Measurements from ENCODE around the gene GDPD5.

Gene GDPD5

DNA sequence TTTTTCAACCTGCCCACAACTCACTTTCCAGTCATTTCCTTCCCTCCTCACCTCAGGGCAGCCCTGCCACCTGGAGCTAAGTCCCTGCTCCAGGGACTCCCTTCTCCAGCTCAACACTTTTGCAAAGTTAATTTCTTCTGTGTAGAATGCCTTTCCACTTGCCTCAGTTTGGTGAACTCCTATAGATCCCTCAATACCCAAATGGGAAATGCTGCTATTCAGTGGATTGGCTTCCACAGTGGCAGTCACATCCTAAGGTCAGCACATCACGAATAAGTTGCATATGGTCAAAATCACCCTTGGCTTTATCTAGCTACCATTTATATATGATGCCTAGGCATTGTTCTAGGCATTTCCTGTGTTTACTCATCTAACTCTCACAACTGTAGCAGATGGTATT, 23.6 kb downstream of the GDPD5 start:
- H3K4me3 ChIP-seq (ENCODE audit: insufficient read length, low read depth), result no peak overlapping the region
- H3K36me3 ChIP-seq (ENCODE audit: insufficient read depth, insufficient read length, low read length), result no peaks in the 10 kb centered on the region
- no peak for DNase-seq (ENCODE audit: low read depth, low spot score)
- TF ChIP-seq ZNF274 (IDR thresholded peaks at IDR 0.05; ENCODE audit: low read depth, low read length), result no peak
- TF ChIP-seq YY1 (IDR thresholded peaks at IDR 0.05; ENCODE audit: insufficient read depth, insufficient read length), result no peak
- no peak for TF ChIP-seq SUZ12 (IDR thresholded peaks at IDR 0.05; ENCODE audit: extremely low read depth, insufficient read depth, insufficient read length)
- peaks cover 14% of the 10 kb centered on the region for H3K4me1 ChIP-seq (ENCODE audit: insufficient read depth, insufficient read length)
- H3K9me3 ChIP-seq (ENCODE audit: insufficient read depth, low read length), result no peaks in the 10 kb centered on the region
- H3K27me3 ChIP-seq (ENCODE audit: insufficient read depth, insufficient read length), result no peaks in the 10 kb centered on the region
- H3K9ac ChIP-seq (ENCODE audit: insufficient read length, low read depth), result no peak overlapping the region

DNA sequence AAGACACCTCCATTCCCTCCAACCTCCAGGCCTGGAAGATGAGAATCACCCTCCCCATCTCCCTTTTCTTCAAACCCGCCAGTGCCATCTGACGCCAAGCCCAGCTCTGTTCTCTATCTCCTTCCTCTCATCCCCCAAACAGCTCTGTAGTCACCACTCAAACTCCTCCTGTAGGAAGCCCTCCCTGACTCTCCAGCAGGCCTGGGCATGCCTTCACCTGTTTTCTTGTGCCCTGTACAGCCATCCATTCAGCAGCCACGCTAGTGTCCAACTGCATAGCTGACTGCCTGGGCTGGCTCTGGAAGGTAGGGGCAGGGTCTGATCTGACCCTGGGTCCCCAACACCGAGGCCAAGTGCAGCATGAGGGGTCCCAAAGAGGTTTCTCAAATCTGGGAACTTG, 25.0 kb downstream of the GDPD5 start:
- Histone ChIP-seq H3K27me3 (ENCODE audit: insufficient read depth, insufficient read length) (no peaks in the 10 kb centered on the region), H3K36me3 (ENCODE audit: insufficient read depth, insufficient read length, low read length) (no peaks in the 10 kb centered on the region), H3K4me1 (ENCODE audit: insufficient read depth, insufficient read length) (peaks cover 18% of the 10 kb centered on the region), H3K4me3 (ENCODE audit: insufficient read length, low read depth) (no peak overlapping the region), H3K9ac (ENCODE audit: insufficient read length, low read depth) (no peak overlapping the region), H3K9me3 (ENCODE audit: insufficient read depth, low read length) (no peaks in the 10 kb centered on the region)
- TF ChIP-seq YY1 (IDR thresholded peaks at IDR 0.05; ENCODE audit: insufficient read depth, insufficient read length) (no peak), SUZ12 (IDR thresholded peaks at IDR 0.05; ENCODE audit: extremely low read depth, insufficient read depth, insufficient read length) (no peak), ZNF274 (IDR thresholded peaks at IDR 0.05; ENCODE audit: low read depth, low read length) (no peak)
- no peak for DNase-seq (ENCODE audit: low read depth, low spot score)

DNA sequence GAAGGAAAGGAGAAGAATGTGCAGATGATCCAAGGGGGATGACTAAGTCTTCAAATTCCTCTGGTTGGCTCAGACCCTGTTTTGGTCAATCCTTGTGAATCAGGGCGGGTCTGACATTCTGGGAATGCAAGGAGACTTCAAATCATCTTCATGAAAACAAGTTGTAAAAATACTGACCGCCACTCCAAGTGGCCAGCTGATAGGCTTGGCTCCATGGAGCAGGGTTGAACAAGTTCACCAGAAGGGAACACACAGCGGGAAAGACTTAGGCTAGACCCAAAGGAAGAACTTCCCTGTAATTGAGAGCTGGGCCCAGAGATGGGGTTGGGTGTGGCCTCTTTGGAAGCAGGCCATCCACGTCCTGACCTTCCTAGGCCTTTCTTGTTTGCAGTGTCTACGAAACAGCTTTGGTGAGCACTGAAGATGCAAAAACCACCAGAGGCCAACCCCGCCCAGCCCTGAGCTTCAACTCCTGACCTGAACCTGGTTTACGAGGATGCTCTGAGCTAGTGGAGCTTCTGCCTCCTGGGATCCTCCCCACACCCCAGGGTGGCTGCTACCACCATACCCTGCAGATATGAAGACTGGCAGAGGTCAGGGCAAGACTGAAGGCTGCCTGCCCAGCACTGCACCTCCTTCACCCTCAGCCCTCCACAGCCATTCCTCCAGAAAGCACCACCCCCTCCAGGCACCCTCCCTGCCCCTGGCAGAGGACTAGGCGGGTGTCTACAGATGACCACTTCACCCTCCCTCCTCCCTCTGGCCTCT, 26.1 kb downstream of the GDPD5 start:
- peaks cover 15% of the 10 kb centered on the region for H3K4me1 ChIP-seq (ENCODE audit: insufficient read depth, insufficient read length)
- no peak overlapping the region for H3K9ac ChIP-seq (ENCODE audit: insufficient read length, low read depth)
- H3K27me3 ChIP-seq (ENCODE audit: insufficient read depth, insufficient read length), result no peaks in the 10 kb centered on the region
- TF ChIP-seq SUZ12 (IDR thresholded peaks at IDR 0.05; ENCODE audit: extremely low read depth, insufficient read depth, insufficient read length) (no peak), ZNF274 (IDR thresholded peaks at IDR 0.05; ENCODE audit: low read depth, low read length) (no peak), YY1 (IDR thresholded peaks at IDR 0.05; ENCODE audit: insufficient read depth, insufficient read length) (no peak)
- DNase-seq (ENCODE audit: low read depth, low spot score), result no peak
- H3K4me3 ChIP-seq (ENCODE audit: insufficient read length, low read depth), result no peak overlapping the region
- H3K36me3 ChIP-seq (ENCODE audit: insufficient read depth, insufficient read length, low read length), result no peaks in the 10 kb centered on the region
- no peaks in the 10 kb centered on the region for H3K9me3 ChIP-seq (ENCODE audit: insufficient read depth, low read length)

DNA sequence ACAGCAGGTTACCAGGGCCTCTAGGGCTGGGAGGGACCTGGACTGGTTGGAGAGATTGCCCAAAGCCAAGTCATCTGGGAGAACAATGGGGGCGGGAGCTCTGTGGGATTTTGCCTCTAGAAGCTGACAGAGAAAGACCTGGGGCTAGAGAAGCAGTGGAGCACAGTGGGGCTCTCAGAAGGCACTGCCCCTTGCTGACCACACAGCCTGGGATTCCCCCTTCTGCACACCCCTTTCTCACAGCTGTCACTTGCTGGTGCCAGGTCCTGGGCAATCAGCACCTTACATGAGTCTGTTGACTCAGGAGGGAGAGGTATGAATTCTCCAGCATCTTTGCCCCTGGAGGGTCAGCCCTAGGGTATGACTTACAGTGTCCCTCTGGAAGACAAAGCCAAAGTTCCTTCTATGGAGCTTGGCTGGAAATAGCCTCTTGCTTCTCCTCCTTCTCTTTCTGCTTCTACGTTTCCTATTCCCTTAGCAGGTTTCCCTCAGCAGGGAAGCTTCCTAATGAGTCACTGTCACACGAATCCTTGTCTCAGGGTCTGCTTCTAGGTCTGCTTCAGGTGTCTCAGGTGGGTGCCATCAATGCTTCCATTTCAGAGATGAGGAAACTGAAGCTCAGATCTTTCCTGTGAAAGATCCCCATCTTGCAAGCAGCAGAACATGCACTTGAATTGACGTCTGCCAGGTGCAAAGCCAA, 27.0 kb downstream of the GDPD5 start:
- Histone ChIP-seq H3K9ac (ENCODE audit: insufficient read length, low read depth) (no peak overlapping the region), H3K27me3 (ENCODE audit: insufficient read depth, insufficient read length) (no peaks in the 10 kb centered on the region), H3K4me3 (ENCODE audit: insufficient read length, low read depth) (no peak overlapping the region)

DNA sequence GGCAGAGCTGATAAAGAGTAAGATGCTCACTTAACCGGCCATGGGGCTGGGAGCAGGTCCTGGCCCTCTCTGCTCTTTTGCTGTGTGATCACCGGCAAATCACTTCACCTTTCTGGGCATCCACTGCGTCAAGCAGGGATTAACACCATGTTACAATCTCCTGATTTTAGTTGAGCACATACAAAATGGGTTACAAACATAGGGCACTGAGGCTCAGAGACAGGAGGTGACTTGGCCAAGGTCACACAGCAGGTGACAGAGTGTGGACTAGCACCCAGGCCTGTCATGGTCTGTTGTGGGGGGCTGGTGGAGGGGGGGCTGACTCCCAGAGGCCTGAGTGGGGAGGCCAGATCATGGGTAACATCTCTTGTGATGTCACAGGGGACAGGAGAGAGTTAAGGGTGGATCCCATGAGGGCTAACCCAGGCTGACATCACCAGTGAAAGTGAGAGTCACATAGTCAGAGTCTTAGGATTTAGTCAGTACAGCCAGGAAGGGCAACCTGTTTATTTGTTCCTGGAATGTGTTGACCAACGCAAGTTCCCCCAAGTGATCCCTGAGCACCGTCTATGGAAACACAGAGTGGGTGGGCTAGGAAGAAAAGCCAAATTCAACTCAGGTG, 27.8 kb downstream of the GDPD5 start:
- Histone ChIP-seq H3K9me3 (ENCODE audit: insufficient read depth, low read length) (no peaks in the 10 kb centered on the region), H3K9ac (ENCODE audit: insufficient read length, low read depth) (no peak overlapping the region), H3K36me3 (ENCODE audit: insufficient read depth, insufficient read length, low read length) (no peaks in the 10 kb centered on the region), H3K4me3 (ENCODE audit: insufficient read length, low read depth) (no peak overlapping the region), H3K27me3 (ENCODE audit: insufficient read depth, insufficient read length) (no peaks in the 10 kb centered on the region), H3K4me1 (ENCODE audit: insufficient read depth, insufficient read length) (peaks cover 15% of the 10 kb centered on the region)
- no peak for DNase-seq (ENCODE audit: low read depth, low spot score)
- no peak for TF ChIP-seq SUZ12 (IDR thresholded peaks at IDR 0.05; ENCODE audit: extremely low read depth, insufficient read depth, insufficient read length)
- TF ChIP-seq ZNF274 (IDR thresholded peaks at IDR 0.05; ENCODE audit: low read depth, low read length), result no peak
- no peak for TF ChIP-seq YY1 (IDR thresholded peaks at IDR 0.05; ENCODE audit: insufficient read depth, insufficient read length)

More for the DNA sequence above, 27.0 kb downstream of the GDPD5 start:
- no peak for TF ChIP-seq SUZ12 (IDR thresholded peaks at IDR 0.05; ENCODE audit: extremely low read depth, insufficient read depth, insufficient read length)
- TF ChIP-seq ZNF274 (IDR thresholded peaks at IDR 0.05; ENCODE audit: low read depth, low read length), result no peak
- TF ChIP-seq YY1 (IDR thresholded peaks at IDR 0.05; ENCODE audit: insufficient read depth, insufficient read length), result no peak
- H3K36me3 ChIP-seq (ENCODE audit: insufficient read depth, insufficient read length, low read length), result no peaks in the 10 kb centered on the region
- DNase-seq (ENCODE audit: low read depth, low spot score), result no peak
- no peaks in the 10 kb centered on the region for H3K9me3 ChIP-seq (ENCODE audit: insufficient read depth, low read length)
- peaks cover 15% of the 10 kb centered on the region for H3K4me1 ChIP-seq (ENCODE audit: insufficient read depth, insufficient read length)

DNA sequence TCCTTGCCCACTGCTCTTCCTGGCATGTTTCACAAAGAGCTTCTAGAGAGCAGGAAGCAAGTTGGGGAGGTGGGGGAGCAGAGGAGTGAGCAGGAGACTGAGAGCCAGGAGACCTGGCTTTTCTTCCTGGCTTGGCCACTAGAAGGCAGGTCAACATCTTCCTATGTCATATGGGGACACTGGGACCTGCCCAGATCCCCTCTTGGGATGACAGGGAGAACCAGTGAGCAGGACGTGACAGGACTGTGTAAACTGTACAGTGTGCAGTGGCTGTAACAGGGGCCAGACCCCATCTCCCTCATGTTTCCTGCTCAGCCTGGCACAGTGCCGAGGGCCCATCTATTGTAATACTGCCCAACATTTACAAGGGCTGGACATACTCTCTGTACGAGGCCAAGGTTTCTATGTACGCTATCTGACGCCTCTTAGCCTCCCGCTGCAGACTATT, 29.4 kb downstream of the GDPD5 start:
- peak; percentile 43 for DNase-seq (ENCODE audit: low read depth, low spot score)
- H3K36me3 ChIP-seq (ENCODE audit: insufficient read depth, insufficient read length, low read length), result no peaks in the 10 kb centered on the region
- no peak for TF ChIP-seq SUZ12 (IDR thresholded peaks at IDR 0.05; ENCODE audit: extremely low read depth, insufficient read depth, insufficient read length)
- TF ChIP-seq YY1 (IDR thresholded peaks at IDR 0.05; ENCODE audit: insufficient read depth, insufficient read length), result no peak
- no peak for TF ChIP-seq ZNF274 (IDR thresholded peaks at IDR 0.05; ENCODE audit: low read depth, low read length)
- no peak overlapping the region for H3K9ac ChIP-seq (ENCODE audit: insufficient read length, low read depth)
- H3K9me3 ChIP-seq (ENCODE audit: insufficient read depth, low read length), result no peaks in the 10 kb centered on the region
- H3K4me3 ChIP-seq (ENCODE audit: insufficient read length, low read depth), result no peak overlapping the region
- peaks cover 22% of the 10 kb centered on the region for H3K4me1 ChIP-seq (ENCODE audit: insufficient read depth, insufficient read length)
- no peaks in the 10 kb centered on the region for H3K27me3 ChIP-seq (ENCODE audit: insufficient read depth, insufficient read length)

All from NT2/D1 (cell line).